Measurements from ENCODE around the gene ASAP3. TPM values are rescaled to one million over a fixed set of nuclear protein-coding genes. Genes with fewer than 3 reads are reported as not detected.

Gene ASAP3
- total and polyA plus RNA-seq, 2 donors (not counting 3 experiments of a cell fraction or from before 2014, with no cell fraction given) = 12.5 to 14.2 TPM

- no peak for DNase-seq (ENCODE audit: low read depth, low spot score)
- H4K20me1 ChIP-seq (replicated peaks; ENCODE audit: control insufficient read depth, extremely low read depth, insufficient read depth, low read length) = no peaks in the 10 kb centered on the region
- H3K9me1 ChIP-seq (replicated peaks; ENCODE audit: control insufficient read depth, extremely low read depth, insufficient read depth, low read length) = no peaks in the 10 kb centered on the region
- H3K4me1 ChIP-seq (ENCODE audit: control insufficient read depth, extremely low read depth, insufficient read depth, low read length) = peaks cover 29% of the 10 kb centered on the region
- no peak overlapping the region for H3K9ac ChIP-seq (replicated peaks; ENCODE audit: extremely low read depth, insufficient read depth, low read length)
- TF ChIP-seq GATA2 (IDR thresholded peaks at IDR 0.05; ENCODE audit: insufficient read depth, insufficient read length, low read depth, low read length) (no peak), JUN (IDR thresholded peaks at IDR 0.05; ENCODE audit: borderline replicate concordance, insufficient read depth, insufficient read length, low read depth) (no peak), FOS (IDR thresholded peaks at IDR 0.05; ENCODE audit: borderline replicate concordance, insufficient read depth, low read length) (no peak), MAX (IDR thresholded peaks at IDR 0.05; ENCODE audit: insufficient read depth, insufficient read length) (no peak), MYC (IDR thresholded peaks at IDR 0.05; ENCODE audit: low read depth, low read length) (no peak), POLR2AphosphoS5 (IDR thresholded peaks at IDR 0.05; ENCODE audit: insufficient read depth, low read depth, low read length) (no peak), EZH2 (IDR thresholded peaks at IDR 0.05; ENCODE audit: borderline replicate concordance, low read depth, low read length, severe bottlenecking) (no peak), POLR2A (IDR thresholded peaks at IDR 0.05; ENCODE audit: low read depth, low read length) (no peak)
- TF ChIP-seq, protein P1, sequence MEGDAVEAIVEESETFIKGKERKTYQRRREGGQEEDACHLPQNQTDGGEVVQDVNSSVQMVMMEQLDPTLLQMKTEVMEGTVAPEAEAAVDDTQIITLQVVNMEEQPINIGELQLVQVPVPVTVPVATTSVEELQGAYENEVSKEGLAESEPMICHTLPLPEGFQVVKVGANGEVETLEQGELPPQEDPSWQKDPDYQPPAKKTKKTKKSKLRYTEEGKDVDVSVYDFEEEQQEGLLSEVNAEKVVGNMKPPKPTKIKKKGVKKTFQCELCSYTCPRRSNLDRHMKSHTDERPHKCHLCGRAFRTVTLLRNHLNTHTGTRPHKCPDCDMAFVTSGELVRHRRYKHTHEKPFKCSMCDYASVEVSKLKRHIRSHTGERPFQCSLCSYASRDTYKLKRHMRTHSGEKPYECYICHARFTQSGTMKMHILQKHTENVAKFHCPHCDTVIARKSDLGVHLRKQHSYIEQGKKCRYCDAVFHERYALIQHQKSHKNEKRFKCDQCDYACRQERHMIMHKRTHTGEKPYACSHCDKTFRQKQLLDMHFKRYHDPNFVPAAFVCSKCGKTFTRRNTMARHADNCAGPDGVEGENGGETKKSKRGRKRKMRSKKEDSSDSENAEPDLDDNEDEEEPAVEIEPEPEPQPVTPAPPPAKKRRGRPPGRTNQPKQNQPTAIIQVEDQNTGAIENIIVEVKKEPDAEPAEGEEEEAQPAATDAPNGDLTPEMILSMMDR (IDR thresholded peaks at IDR 0.05; ENCODE audit: extremely low read depth in 1 of 2, insufficient read depth in 1 of 2, low read depth in 1 of 2, low read length in 2 of 2) = no peak
- H2AFZ ChIP-seq (ENCODE audit: low read depth, low read length) = no peak overlapping the region
- no TSS peak for BruUV-seq (replicated peaks)
- ChIA-PET POLR2A (no interaction called here), CTCF (interaction anchor here (1.3 to 16.6 kb wide), 3 partner anchors 34 to 104 kb away, joined by 3 to 192 read pairs (median 8); no protein-coding TSS in a partner anchor)
- H3K4me2 ChIP-seq (ENCODE audit: insufficient read depth, low read length) = no peak overlapping the region
- no peaks in the 10 kb centered on the region for H3K27me3 ChIP-seq (ENCODE audit: control insufficient read depth in 2 of 2, insufficient read depth in 2 of 2, low read length in 2 of 2)
- FAIRE-seq = no peak
- H3K4me3 ChIP-seq (replicated peaks in 1 of 3; ENCODE audit: insufficient read depth in 1 of 3, low read depth in 1 of 3, low read length in 3 of 3) = no peak overlapping the region
- no peak overlapping the region for H3K27ac ChIP-seq (ENCODE audit: insufficient read depth, low read depth, low read length)
- H3K9me3 ChIP-seq (replicated peaks; ENCODE audit: control insufficient read depth, insufficient read depth, low read length) = no peaks in the 10 kb centered on the region
- peaks cover 8% of the 10 kb centered on the region for H3K79me2 ChIP-seq (ENCODE audit: control insufficient read depth, insufficient read depth, low read length)
- dilution Hi-C loops (cut with MboI; ENCODE audit: extremely low pct_ligation_motif_present, low sequenced_read_pairs) (no loop called here), intact Hi-C loops (cut with micrococcal nuclease) (loop anchor here (5.0 to 10.0 kb wide), 2 partner anchors 51 to 189 kb away; partner anchors contain the start of genes ASAP3 and HNRNPR)
- no peaks in the 10 kb centered on the region for H3K36me3 ChIP-seq (ENCODE audit: control insufficient read depth in 2 of 2, extremely low read depth in 1 of 2, insufficient read depth in 2 of 2, low read length in 2 of 2)
Observed at GRCh38 chr1:23533246-23534023, 49.5 kb upstream of the ASAP3 start.

All from endothelial cell of umbilical vein (primary cell).